ENCODE data around the gene TRRAP.

The TRRAP gene

DNA sequence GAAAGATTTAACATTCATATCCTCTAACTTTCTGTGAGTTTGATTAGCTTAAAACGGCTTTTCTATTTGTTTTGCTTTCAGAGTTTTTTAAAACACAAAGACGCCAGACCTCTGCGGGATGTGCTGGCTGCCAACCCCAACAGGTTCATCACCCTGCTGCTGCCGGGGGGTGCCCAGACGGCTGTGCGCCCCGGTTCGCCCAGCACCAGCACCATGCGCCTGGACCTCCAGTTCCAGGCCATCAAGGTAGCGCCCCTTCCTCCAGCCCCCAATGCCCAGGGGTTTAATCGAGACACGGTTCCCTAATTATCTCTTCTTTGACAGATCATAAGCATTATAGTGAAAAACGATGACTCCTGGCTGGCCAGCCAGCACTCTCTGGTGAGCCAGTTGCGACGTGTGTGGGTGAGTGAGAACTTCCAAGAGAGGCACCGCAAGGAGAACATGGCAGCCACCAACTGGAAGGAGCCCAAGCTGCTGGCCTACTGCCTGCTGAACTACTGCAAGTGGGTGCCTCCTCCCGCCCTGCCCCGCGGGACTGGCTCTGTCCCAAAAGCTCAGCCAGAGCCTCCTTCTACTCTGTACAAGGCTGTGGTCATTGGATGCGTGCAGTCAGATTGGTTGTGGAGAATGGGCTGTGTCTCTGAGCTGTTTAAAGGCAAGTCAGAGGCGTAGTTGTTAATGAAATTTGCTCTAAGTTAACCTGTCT lies 71.2 kb downstream of the TRRAP start:
- no peak for DNase-seq (ENCODE audit: low read depth)

DNA sequence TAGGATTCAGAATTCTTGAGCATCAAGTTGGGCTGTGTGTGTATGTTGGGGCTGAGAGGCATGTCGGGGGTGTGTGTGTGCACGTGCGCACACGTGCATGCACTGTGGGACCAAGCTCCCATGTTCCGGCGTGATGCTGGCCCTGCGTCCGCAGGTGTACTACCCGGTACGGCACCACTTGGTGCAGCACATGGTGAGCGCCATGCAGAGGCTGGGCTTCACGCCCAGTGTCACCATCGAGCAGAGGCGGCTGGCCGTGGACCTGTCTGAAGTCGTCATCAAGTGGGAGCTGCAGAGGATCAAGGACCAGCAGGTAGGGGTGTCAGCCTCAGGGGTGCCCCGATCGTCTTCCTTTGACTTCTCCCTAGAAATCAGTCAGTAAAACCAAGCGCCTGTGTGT lies 77.7 kb downstream of the TRRAP start:
- no peak for DNase-seq (ENCODE audit: low read depth)

DNA sequence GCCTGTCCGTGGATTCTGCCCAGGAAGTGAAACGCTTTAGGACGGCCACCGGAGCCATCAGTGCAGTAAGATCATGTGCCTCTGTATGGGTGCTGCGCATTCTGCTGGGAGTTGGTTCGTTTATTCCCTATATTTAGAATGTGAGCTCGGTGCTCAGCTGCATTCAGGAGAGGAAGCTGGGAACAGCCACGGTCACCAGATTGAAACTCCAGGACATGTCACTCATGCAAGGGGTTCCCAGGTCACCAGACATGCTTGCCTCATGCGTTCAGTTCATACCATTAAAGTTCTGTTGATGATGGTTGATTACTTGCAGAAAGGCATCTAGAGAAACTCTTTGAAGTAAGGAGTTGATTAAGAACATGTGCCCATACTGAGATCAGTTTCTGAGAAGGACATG lies 78.1 kb downstream of the TRRAP start:
- no peak for DNase-seq (ENCODE audit: low read depth)

DNA sequence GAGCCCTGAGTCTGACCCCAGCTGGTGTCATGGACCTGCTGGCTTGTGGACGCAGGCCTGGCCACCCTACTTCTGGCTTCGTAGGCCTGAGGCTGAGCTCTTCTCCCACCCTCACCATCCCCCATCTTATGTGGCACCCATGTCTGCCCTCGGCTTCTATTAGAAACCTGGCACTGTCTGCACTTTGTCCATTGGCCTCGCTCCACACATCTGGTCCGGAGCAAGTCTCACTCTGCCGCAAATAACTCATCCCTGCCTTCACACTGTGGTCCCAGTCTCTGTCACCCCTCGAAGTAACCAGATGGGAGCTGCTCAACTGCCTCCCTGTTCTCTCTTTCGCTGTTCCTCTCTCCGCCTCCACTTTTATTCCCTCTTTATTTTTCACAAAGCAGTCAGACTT lies 78.6 kb downstream of the TRRAP start:
- no peak for DNase-seq (ENCODE audit: low read depth)

DNA sequence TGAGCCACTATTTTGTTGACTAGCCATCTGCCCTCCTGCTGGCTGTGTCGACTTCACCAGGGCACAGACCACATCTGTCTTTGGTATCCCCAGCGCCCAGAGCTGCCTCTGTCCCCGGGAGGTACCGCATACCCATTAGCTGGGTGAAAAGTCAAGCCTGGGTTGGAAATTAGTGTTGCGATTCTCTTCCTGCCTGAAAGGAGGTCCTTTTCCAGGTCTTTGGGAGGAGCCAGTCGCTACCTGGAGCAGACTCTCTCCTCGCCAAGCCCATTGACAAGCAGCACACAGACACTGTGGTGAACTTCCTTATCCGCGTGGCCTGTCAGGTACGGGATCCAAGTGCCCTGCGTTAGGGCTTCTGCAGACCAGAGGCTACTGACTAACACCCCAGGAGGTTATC lies 79.4 kb downstream of the TRRAP start:
- no peak for DNase-seq (ENCODE audit: low read depth)

DNA sequence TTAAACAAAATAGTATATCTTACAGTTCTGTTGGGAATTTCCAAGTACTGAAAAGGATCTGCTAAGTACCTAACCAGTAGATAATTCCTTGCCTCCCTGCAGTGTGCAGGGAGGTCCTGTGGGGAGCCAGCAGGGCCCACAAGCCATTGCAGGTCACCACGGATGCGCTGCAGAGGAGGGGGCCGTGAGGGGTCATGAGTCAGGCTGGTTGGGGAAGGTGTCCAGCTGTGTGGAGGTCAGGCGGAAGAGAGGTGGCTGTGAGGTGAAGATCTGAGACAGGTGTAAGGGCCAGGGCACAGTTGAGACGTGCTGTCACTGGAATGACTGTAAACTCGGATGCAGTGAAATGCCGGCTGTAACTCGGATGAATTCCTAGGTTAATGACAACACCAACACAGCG lies 80.6 kb downstream of the TRRAP start:
- DNase-seq (ENCODE audit: low read depth): no peak

DNA sequence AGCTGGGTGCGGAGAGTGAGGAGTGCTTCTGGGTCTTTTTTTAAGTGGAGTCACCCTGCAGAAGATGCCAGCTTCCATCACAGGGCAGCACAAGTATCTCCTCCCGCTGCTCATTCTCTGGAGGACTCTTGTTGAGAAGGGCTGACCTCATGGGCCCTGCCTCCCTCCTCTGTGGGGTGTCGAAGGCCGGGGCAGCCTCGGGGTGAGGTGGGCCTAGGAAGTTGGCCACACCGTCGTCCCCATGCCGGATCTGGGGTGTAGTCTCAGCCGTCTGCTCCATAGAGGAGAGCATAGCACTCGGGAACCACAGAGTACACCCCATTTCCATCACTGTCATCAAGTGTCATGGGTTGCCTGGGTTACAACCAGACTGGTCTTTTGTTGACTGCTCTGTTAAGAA lies 85.0 kb downstream of the TRRAP start:
- DNase-seq (ENCODE audit: low read depth): no peak

DNA sequence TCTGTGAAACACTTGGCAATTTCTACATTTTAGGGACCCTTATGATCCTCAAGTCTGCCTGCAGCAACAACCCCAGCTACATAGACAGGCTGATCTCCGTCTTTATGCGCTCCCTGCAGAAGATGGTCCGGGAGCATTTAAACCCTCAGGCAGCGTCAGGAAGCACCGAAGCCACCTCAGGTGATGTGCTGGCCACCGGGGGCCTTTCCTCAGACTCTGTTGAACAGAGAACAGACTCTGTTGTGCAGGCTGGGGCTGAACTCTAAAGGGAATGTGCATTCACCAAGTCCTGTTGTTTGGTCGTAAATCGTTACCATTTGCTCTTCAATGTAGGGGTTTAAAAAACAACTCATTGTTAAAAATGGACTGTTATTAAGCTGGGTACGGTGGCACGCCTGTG lies 86.3 kb downstream of the TRRAP start:
- DNase-seq (ENCODE audit: low read depth): no peak

DNA sequence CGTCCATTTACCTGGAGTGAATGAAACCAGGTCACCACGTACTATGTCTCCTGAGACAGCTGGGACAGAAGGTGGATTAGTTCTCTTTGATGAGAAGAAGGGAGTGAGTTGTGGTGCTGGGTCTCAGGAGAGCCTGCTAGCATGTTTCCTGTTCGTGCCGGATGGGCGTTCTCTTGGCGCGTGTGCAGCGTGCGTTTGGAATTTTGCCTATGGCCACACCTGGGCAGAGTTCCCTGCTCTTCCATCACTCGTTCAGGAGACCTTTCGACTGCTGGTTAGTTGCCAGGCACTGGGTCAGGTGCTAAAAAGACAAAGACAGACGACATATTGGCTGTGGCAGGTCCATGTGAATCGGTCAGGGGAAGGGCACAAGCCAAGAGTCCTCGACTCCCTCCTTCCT lies 90.3 kb downstream of the TRRAP start:
- DNase-seq (ENCODE audit: low read depth): no peak

DNA sequence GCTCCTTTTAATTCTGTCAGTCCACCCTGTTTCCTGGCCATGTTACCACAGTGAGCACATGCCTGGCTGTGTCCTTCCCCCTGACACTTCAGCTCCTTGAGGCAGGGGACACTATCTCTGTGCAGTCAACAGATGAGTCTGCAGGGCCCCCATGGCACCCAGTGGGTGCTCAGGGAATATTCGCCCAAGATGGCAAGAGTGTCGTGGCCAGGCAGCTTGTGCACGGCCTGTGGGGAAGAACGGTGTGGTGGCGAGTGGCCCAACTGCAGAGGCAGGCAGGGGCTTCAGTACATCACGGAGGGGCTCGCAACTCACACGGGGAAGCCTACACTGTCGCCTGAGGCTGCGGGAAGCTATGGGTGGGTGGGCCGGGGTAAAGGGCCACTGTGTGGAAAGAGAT lies 91.1 kb downstream of the TRRAP start:
- no peak for DNase-seq (ENCODE audit: low read depth)

DNA sequence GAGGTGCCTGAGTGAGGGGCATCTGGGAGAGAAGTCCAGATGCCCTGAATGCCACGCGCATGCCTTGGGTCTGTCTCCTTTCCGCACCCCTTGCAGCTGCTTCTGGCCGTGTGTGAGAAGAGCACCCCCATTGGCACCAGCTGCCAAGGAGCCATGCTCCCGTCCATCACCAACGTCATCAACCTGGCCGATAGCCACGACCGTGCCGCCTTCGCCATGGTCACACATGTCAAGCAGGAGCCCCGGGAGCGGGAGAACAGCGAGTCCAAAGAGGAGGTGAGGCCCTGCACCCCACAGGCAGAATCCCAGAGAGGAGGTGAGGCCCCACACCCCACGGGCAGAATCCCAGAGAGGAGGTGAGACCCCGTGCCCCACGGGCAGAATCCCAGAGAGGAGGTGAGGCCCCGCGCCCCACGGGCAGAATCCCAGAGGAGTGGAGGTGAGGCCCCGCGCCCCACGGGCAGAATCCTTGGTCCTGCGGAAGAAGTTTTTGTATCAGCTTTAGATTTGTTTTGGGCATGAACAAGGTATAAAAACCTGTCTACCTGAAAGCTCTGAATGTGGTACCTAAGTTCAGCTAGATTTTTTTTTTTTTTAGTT lies 91.8 kb downstream of the TRRAP start:
- DNase-seq (ENCODE audit: low read depth): no peak

DNA sequence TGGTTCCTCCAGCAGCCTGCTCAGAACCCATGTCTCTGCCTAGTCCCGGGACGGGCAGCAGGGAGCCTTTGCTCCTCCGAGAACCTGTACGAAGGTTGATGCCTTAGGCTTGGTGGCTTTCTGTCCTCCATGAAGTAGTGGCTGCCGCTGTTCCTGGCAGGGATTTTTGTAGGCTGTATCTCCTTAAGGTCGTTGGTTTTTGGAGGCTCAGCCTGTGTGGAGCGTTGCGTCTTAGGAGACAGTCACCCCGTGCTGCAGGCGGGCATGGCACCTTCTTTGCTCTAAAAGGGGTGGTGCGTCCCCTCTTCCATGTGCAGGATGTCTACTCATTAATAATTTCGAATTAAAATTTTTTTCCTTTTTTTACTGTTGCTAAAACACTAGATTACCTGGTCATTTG lies 92.5 kb downstream of the TRRAP start:
- DNase-seq (ENCODE audit: low read depth): no peak

DNA sequence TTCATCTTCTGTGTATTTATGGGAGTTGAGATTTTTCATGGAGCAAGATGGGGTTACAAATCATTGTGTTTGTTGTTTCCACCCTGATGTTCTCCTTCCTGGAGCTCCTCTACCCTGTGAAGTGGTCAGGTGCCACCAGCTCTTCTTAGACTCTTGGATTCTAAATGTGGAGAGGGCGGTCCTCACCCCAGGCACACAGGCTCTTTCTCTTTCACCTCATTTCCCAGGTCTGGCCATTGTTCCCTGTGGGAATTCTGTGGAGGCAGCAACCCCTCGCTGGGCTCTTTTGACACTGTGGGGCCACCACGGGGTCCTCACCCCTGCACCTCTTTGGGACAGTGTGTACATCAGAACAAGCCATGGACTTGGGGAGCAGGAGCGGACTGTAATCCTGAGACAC lies 95.9 kb downstream of the TRRAP start:
- DNase-seq (ENCODE audit: low read depth): no peak

DNA sequence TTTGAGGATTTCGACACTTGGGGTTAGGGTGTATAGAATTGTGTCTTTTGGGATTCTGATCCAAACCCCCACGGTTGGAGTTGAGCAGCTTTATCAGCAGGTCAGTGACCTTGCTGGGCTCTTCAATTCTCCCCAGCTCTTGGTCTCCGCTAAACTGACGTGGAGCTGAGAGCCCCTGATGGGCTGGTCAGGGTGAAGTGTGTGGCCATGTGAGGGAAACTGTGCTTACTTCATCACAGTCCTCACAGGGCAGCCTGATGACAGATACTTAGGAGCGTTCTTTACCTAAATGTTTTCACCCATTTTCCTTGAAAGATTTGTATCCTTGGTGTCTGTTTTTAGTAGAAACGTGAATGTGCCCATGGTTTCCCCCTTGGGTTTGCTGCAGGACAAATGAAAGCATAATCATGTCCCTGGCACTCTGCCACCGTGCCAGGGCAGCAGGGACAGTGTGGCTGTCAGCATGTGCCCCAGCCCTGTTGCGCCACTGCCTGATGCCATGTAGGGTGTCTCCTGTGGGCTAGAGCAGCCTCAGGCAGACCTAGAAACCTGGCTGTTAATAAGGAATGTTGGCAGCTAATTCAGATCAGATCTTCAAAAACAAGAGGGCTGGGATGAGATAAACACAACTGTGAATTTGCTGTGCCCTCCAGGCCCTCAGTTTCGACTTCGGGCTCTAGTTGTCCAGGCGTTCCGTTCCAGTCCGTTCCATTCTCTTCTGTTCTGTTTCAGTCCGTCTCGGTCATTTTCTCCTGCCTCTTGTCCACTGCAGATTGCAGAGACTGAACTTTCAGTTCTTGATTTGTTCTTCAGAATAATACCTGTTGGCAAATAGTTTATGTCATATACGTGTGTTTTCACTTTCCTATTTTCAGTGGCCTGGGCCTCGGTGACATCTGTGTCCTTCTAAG lies 96.8 kb downstream of the TRRAP start:
- DNase-seq (ENCODE audit: low read depth): no peak

DNA sequence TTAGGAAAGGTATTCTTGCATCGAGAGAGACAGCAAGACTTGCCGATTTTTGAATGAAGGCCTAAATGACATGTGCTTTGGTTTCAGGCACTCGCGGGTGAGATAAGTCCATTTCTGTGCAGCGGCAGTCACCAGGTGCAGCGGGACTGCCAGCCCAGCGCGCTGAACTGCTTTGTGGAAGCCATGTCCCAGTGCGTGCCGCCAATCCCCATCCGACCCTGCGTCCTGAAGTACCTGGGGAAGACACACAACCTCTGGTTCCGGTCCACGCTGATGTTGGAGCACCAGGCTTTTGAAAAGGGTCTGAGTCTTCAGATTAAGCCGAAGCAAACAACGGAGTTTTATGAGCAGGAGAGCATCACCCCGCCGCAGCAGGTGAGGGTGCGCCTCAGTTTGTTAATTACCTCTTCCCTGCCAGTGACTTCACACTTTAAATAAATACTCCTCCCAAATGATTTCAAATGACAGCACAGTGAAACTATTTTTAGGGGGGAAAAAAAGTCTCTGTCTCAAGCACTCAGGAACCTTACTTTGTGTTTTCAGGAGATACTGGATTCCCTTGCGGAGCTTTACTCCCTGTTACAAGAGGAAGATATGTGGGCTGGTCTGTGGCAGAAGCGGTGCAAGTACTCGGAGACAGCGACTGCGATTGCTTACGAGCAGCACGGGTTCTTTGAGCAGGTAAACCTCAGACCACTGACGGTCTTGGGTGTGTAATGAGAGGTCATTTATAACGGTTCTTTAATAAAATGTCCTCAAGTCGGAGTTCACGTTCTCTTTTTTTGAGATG lies 98.3 kb downstream of the TRRAP start:
- no peak for DNase-seq (ENCODE audit: low read depth)

DNA sequence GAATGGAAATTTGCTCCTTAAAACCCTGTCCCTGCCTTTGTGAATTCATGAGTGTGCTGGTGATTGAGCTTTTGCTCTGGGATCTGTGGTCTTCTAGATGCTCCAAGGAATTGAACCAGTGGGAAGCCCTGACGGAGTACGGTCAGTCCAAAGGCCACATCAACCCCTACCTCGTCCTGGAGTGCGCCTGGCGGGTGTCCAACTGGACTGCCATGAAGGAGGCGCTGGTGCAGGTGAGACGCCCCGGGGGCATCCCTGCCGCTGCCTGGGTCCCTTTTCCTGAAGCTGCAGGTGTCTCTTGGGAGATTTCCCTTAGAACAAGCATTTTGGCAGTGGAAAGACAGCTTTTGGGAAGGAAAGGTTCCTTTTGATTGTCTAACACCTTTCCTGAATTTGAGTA lies 100.3 kb downstream of the TRRAP start:
- DNase-seq (ENCODE audit: low read depth): no peak

DNA sequence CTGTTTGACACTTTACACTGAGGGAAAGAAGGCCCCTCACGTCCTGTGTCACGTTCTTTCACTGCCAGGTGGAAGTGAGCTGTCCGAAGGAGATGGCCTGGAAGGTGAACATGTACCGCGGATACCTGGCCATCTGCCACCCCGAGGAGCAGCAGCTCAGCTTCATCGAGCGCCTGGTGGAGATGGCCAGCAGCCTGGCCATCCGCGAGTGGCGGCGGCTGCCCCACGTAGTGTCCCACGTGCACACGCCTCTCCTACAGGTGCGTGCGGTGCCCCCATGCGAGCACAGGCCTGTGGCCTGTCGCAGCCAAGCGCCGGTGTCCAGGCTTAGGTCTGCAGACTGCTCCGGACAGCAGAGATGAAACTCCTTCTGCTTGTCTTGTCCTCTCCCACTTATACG lies 103.4 kb downstream of the TRRAP start:
- DNase-seq (ENCODE audit: low read depth): no peak

DNA sequence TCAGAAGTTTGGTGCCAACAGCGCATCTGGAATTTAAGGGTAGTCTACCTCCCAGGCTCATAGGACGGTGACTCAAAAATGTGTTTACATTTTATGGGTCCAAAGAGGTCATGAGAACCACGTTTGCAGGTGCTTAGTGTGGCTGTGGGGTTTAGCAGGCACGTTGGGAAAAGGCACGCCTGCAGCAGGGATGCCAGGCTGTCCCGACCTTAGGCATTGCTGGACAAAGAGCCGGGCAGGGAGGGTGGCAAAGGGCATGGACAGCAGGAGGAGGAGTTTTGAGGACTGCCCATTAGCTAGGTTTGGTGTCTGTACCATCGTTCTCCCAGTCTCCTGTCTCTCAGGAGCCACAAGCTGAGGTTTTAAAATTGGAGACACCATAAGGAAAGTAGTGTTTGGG lies 104.4 kb downstream of the TRRAP start:
- no peak for DNase-seq (ENCODE audit: low read depth)

DNA sequence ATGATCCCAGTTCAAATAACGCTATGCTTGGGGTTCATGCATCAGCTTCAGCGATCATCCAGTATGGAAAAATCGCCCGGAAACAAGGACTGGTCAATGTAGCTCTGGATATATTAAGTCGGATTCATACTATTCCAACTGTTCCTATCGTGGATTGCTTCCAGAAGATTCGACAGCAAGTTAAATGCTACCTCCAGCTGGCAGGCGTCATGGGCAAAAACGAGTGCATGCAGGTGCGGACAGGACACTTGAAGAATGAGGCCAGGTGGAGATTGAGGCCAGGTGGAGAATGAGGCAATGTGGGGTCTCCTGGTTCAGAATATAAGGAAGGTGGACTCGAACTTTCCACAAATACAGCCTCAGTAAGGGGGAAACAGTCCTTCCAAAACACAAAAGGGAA lies 105.8 kb downstream of the TRRAP start:
- no peak for DNase-seq (ENCODE audit: low read depth)

DNA sequence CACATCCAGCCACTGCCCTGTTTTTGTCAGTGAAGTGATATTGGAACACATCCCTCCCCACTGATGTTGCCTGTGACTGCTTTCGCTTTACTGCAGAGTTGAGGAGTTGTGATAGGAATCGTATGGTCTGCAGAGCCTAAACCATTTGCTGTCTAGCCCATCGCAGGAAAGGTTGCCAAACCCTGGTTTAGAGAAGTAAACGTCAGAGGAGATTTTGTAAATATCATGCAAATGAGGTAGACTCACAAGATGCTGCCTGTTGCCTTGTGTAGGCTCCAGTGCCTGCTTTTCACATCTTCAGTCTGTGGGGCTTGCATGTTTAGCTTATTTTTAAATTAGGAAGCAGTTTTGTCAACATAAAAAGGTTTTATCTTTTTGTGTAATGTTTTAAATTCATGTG lies 107.1 kb downstream of the TRRAP start:
- DNase-seq (ENCODE audit: low read depth): no peak

DNA sequence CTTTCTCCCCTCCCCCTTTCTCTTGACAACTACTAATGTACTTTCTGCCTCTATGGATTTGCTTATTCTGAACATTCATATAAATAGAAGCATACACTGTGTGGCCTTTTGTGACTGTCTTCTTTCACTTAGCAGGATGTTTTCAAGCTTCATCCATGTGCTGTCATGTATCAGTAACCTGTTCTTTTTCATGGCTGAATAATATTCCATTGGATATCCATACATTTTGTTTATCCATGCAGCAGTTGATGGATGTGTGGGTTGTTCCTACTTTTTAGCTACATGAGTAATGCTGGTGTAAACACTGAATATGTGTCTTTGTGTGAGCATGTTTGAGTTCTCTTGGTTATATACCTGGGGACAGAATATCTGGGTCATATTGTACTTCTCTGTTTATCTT lies 107.6 kb downstream of the TRRAP start:
- no peak for DNase-seq (ENCODE audit: low read depth)

DNA sequence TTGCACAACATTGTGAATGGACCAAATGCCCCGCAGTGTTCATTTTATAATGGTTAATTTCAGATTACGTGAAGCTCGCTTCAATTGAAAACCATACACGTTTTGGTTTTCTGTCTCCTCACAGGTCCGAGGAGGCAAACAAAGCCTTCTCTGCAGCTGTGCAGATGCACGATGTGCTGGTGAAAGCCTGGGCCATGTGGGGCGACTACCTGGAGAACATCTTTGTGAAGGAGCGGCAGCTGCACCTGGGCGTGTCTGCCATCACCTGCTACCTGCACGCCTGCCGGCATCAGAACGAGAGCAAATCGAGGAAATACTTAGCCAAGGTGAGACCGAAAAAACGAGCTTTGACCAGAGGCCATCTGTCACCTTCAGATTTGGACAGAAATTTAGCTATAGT lies 110.3 kb downstream of the TRRAP start:
- no peak for DNase-seq (ENCODE audit: low read depth)

DNA sequence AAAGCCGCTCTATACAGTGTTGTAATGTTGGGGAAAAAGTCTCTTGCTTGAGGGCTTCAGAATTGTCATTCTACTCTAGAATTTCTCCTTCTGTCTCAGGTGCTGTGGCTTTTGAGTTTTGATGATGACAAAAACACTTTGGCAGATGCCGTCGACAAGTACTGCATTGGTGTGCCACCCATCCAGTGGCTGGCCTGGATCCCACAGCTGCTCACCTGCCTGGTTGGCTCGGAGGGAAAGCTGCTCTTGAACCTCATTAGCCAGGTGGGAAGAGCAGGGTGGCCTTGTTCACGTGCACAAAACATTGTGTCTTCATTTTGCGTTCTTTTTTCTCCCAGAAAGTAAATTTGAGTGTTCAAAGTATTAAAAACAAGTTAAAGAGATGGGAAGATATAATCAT lies 112.0 kb downstream of the TRRAP start:
- no peak for DNase-seq (ENCODE audit: low read depth)
